CD14-positive monocyte (primary cell): Measurements from ENCODE around the gene ZNF716. TPM values are rescaled to one million over a fixed set of nuclear protein-coding genes. Genes with fewer than 3 reads are reported as not detected.

ENCODE experiments used
- DNase-seq, 3 donors: peaks; one replicate each; pipeline ENCODE4 v3.0.0-alpha.2; 2011 to 2022
- H2AFZ ChIP-seq: 2 replicates; pipeline ENCODE4 v1.6.0; 2012; ENCODE audit warnings: mild to moderate bottlenecking, low read depth, low read length, inconsistent platforms; ENCODE audit not compliant: insufficient read depth, poor library complexity, severe bottlenecking
- H3K27ac ChIP-seq, 2 donors: 1 replicate in 1 of 2; 2 replicates in 1 of 2; pipeline ENCODE4 v1.5.1; 2012 to 2013; ENCODE audit warnings: low read length in 2 of 2, control low read depth in 1 of 2, inconsistent platforms in 1 of 2, low read depth in 1 of 2, mild to moderate bottlenecking in 1 of 2
- H3K27me3 ChIP-seq, 2 donors: one replicate each; pipeline versions ENCODE4 v1.6.0 to v1.6.1; 2011 to 2013; ENCODE audit warnings: low read length in 2 of 2; ENCODE audit not compliant: control insufficient read depth in 2 of 2, insufficient read depth in 2 of 2
- H3K36me3 ChIP-seq, 2 donors: replicated peaks in 1 of 2; 1 replicate in 1 of 2; 2 replicates in 1 of 2; pipeline versions ENCODE4 v1.5.1 to v1.6.1; 2012 to 2013; ENCODE audit warnings: low read length in 2 of 2, control low read depth in 1 of 2, inconsistent platforms in 1 of 2, mild to moderate bottlenecking in 1 of 2; ENCODE audit not compliant: insufficient read depth in 2 of 2, control insufficient read depth in 1 of 2
- H3K4me1 ChIP-seq, 2 donors: 1 replicate in 1 of 2; 2 replicates in 1 of 2; pipeline versions ENCODE4 v1.5.1 to v1.6.1; 2012 to 2013; ENCODE audit warnings: low read length in 2 of 2, control low read depth in 1 of 2, inconsistent platforms in 1 of 2, mild to moderate bottlenecking in 1 of 2, moderate library complexity in 1 of 2; ENCODE audit not compliant: insufficient read depth in 2 of 2, control insufficient read depth in 1 of 2
- H3K4me2 ChIP-seq: replicated peaks from 2 replicates; pipeline ENCODE3; 2012; ENCODE audit warnings: low read length, moderate library complexity, mild to moderate bottlenecking; ENCODE audit not compliant: poor library complexity, severe bottlenecking; ENCODE audit errors: extremely low read depth
- H3K4me3 ChIP-seq, 3 experiments: fragments of 200-600 bp in 1 of 3; sonication (generic) in 1 of 3; replicated peaks in 1 of 3; 1 replicate in 2 of 3; 2 replicates in 1 of 3; pipeline ENCODE4 v1.5.1; 2011 to 2013; ENCODE audit warnings: low read length in 3 of 3, mild to moderate bottlenecking in 3 of 3, control low read depth in 2 of 3, low read depth in 2 of 3, inconsistent platforms in 1 of 3, moderate library complexity in 1 of 3
- H3K79me2 ChIP-seq: 2 replicates; pipeline ENCODE4 v1.6.0; 2012; ENCODE audit warnings: mild to moderate bottlenecking, control low read depth, inconsistent platforms, low read length, moderate library complexity; ENCODE audit not compliant: insufficient read depth
- H3K9ac ChIP-seq: 2 replicates; pipeline ENCODE4 v1.6.0; 2017; ENCODE audit warnings: low read length, mild to moderate bottlenecking; ENCODE audit not compliant: insufficient read depth, poor library complexity, severe bottlenecking
- H3K9me3 ChIP-seq, 2 donors: replicated peaks in 1 of 2; 1 replicate in 1 of 2; 2 replicates in 1 of 2; pipeline versions ENCODE4 v1.5.1 to v1.6.1; 2012 to 2013; ENCODE audit warnings: low read length in 2 of 2, control low read depth in 1 of 2; ENCODE audit not compliant: control insufficient read depth in 1 of 2, insufficient read depth in 1 of 2
- H4K20me1 ChIP-seq: 2 replicates; pipeline ENCODE4 v1.6.0; 2012; ENCODE audit warnings: mild to moderate bottlenecking, low read length, control low read depth, moderate library complexity; ENCODE audit not compliant: insufficient read depth
- H3K27ac Mint-ChIP-seq, 7 donors: one replicate each; pipeline ENCODE4 v1.8.0; 2020; ENCODE audit warnings: mild to moderate bottlenecking in 7 of 7, mixed read lengths in 7 of 7, moderate library complexity in 6 of 7, inconsistent platforms in 2 of 7
- H3K27me3 Mint-ChIP-seq, 3 donors: one replicate each; pipeline ENCODE4 v1.8.0; 2021 to 2022; ENCODE audit warnings: low read depth in 3 of 3, mild to moderate bottlenecking in 3 of 3, mixed read lengths in 3 of 3, moderate library complexity in 3 of 3, inconsistent platforms in 1 of 3
- H3K36me3 Mint-ChIP-seq, 2 donors: one replicate each; pipeline ENCODE4 v1.8.0; 2020; ENCODE audit warnings: mixed read lengths in 2 of 2, inconsistent platforms in 1 of 2, mild to moderate bottlenecking in 1 of 2
- H3K4me1 Mint-ChIP-seq: one replicate; pipeline ENCODE4 v1.8.0; 2020; ENCODE audit warnings: mild to moderate bottlenecking, mixed read lengths
- H3K4me3 Mint-ChIP-seq, 2 donors: one replicate each; pipeline ENCODE4 v1.8.0; 2020; ENCODE audit warnings: mild to moderate bottlenecking in 2 of 2, mixed read lengths in 2 of 2, moderate library complexity in 1 of 2
- H3K9me3 Mint-ChIP-seq, 7 donors: one replicate each; pipeline ENCODE4 v1.8.0; 2020 to 2022; ENCODE audit warnings: mixed read lengths in 7 of 7, mild to moderate bottlenecking in 6 of 7, moderate library complexity in 6 of 7, inconsistent platforms in 2 of 7
- WGBS: methylation state at CpG from one replicate; pipeline ENCODE4 v1.1.5; 2013; ENCODE audit warnings: missing lambda C conversion rate; ENCODE audit not compliant: insufficient coverage; 5-methylcytosine and 5-hydroxymethylcytosine counted together
- intact Hi-C, 2 donors: fragments of 100-400 bp; cut with micrococcal nuclease; formaldehyde crosslinking; loops; one replicate each; pipeline versions ENCODE4 v1.15.0 to v1.15.1; 2023
- polyA plus RNA-seq, 3 donors: library from polyadenylated mRNA; depleted of rRNA in 1 of 3; unstranded in 2 of 3; stranded (reverse) in 1 of 3; fragments of 300-500 nt in 2 of 3; fragments of >200 nt in 1 of 3; fragmentation: Illumina TruSeq in 2 of 3; gene quantifications; 1 replicate in 2 of 3; 2 replicates in 1 of 3; pipeline ENCODE4 v1.2.3, GENCODE V29; 2012 to 2021
- TF ChIP-seq, protein P1 (sequence below): fragments of 200-600 bp; IDR thresholded peaks from one replicate; pipeline ENCODE4 v1.8.0; 2022; ENCODE audit warnings: antibody characterized with exemption, mild to moderate bottlenecking

ZNF716 gene
- polyA plus RNA-seq, 3 donors, result not detected

DNA sequence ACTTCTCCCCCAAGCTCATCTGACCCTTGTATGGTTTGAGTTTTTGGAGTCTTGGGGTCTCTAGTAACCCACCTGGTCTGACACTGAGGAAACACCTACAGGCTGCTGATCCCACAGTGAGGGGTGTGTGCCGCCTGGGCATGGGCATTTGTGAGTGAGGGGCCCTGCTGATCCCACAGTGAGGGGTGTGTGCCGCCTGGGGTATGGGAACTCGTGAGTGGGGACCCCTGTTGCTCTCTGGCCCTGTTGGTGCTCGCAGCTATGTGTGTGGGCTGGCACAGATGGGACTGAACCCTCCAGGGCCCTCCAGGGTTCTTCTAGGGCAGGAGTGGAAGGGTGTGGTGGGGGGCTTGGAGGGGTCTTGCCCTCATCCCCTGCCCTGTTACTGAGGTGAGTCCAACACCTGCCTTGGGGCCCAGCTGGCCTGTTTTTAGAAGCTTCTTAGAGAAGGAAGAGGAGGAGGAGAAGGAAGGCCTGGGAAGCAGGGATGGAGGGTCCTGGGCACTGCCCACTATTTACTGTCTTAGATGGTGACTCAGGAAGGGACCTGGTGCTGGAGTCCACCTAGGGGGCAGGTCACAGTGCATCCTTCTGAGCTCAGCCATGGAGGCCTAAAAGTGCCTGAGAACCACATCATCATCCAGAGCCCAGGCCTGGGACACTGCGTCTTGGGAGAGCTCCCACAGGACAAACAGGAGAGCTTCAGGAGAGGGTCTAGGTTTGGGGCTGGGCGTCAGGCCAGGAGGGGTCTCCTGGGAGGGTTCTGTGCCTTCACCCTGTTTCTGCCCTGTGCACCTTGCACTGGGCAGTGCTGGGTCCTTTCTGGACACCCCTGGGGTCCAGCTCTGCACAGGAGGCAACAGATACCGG, 36.2 kb upstream of the ZNF716 start:
- Histone ChIP-seq H3K36me3 (no peaks in the 10 kb centered on the region), H3K27me3 (no peaks in the 10 kb centered on the region), H2AFZ (no peak overlapping the region), H4K20me1 (no peaks in the 10 kb centered on the region), H3K4me2 (no peak overlapping the region), H3K9me3 (peaks cover 46 to 83% of the 10 kb centered on the region in 2 donors), H3K27ac (no peak overlapping the region), H3K9ac (no peak overlapping the region), H3K4me1 (no peaks in the 10 kb centered on the region), H3K4me3 (no peak overlapping the region), H3K79me2 (no peaks in the 10 kb centered on the region)
- no peaks in the 10 kb centered on the region for H3K4me1 Mint-ChIP-seq
- intact Hi-C loops, result no loop called here
- 74% methylated on average over 7 of the region's 7 CpGs for WGBS
- TF ChIP-seq, protein P1, sequence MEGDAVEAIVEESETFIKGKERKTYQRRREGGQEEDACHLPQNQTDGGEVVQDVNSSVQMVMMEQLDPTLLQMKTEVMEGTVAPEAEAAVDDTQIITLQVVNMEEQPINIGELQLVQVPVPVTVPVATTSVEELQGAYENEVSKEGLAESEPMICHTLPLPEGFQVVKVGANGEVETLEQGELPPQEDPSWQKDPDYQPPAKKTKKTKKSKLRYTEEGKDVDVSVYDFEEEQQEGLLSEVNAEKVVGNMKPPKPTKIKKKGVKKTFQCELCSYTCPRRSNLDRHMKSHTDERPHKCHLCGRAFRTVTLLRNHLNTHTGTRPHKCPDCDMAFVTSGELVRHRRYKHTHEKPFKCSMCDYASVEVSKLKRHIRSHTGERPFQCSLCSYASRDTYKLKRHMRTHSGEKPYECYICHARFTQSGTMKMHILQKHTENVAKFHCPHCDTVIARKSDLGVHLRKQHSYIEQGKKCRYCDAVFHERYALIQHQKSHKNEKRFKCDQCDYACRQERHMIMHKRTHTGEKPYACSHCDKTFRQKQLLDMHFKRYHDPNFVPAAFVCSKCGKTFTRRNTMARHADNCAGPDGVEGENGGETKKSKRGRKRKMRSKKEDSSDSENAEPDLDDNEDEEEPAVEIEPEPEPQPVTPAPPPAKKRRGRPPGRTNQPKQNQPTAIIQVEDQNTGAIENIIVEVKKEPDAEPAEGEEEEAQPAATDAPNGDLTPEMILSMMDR, result no peak
- H3K27me3 Mint-ChIP-seq, result no peaks in the 10 kb centered on the region
- no peak overlapping the region for H3K27ac Mint-ChIP-seq
- H3K36me3 Mint-ChIP-seq, result no peaks in the 10 kb centered on the region
- H3K4me3 Mint-ChIP-seq, result no peak overlapping the region
- H3K9me3 Mint-ChIP-seq, result peaks cover 22 to 84% (median 70%) of the 10 kb centered on the region in 7 donors
- DNase-seq, result no peak

DNA sequence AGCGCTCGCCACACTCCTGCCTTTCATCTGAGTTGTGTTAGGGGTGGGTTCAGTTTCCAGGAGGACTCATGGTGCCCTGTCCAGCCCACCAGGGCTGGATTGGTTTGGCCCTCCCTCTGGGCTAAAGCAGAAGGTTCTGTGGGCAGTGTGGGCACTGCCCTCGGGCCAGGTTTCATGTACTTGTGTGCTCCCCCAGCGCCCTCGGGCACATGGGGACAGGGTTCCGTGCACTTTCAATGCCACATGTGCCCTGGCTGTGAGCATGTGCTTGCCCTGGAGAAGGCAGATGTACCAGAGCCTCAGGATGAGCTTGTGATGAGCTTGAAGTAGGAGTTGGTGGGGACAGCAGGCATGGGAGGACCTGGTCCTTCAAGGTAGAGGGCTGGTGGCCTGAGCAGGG, 35.6 kb upstream of the ZNF716 start:
- Mint-ChIP-seq H3K27ac (no peak overlapping the region), H3K27me3 (no peaks in the 10 kb centered on the region), H3K36me3 (no peaks in the 10 kb centered on the region), H3K4me1 (no peaks in the 10 kb centered on the region), H3K9me3 (peaks cover 22 to 78% (median 64%) of the 10 kb centered on the region in 7 donors), H3K4me3 (no peak overlapping the region)
- H3K27me3 ChIP-seq, result no peaks in the 10 kb centered on the region
- TF ChIP-seq, protein P1, result no peak
- intact Hi-C loops, result no loop called here
- no peak for DNase-seq
- H3K9ac ChIP-seq, result no peak overlapping the region
- no peaks in the 10 kb centered on the region for H3K79me2 ChIP-seq
- 88% methylated on average over 6 of the region's 6 CpGs for WGBS
- H3K36me3 ChIP-seq, result no peaks in the 10 kb centered on the region
- H3K4me2 ChIP-seq, result no peak overlapping the region
- H2AFZ ChIP-seq, result no peak overlapping the region
- no peaks in the 10 kb centered on the region for H3K4me1 ChIP-seq
- H4K20me1 ChIP-seq, result no peaks in the 10 kb centered on the region
- no peak overlapping the region for H3K27ac ChIP-seq
- H3K4me3 ChIP-seq, result no peak overlapping the region
- H3K9me3 ChIP-seq, result peaks cover 46 to 78% of the 10 kb centered on the region in 2 donors
